HepG2 (cell line): ENCODE results near the gene POP7. TPM values are rescaled to one million over a fixed set of nuclear protein-coding genes. Genes with fewer than 3 reads are reported as not detected.

Source experiments
- CBX5 ChIP-seq: sonication (generic); formaldehyde crosslinking; IDR thresholded peaks from 2 replicates; pipeline ENCODE4 v1.4.0; 2020; ENCODE audit warnings: missing genetic modification reagents, borderline replicate concordance
- E2F1 ChIP-seq: sonication (generic); formaldehyde crosslinking; IDR thresholded peaks from 2 replicates; pipeline ENCODE4 v1.5.0; 2020; ENCODE audit warnings: missing genetic modification reagents
- KLF15 ChIP-seq: sonication (generic); formaldehyde crosslinking; IDR thresholded peaks from 2 replicates; pipeline ENCODE4 v1.8.1; 2023; ENCODE audit warnings: borderline replicate concordance, mild to moderate bottlenecking, inconsistent platforms, missing genetic modification reagents, mixed read lengths
- MIER3 ChIP-seq: IDR thresholded peaks from 2 replicates; pipeline ENCODE4 v1.6.1; 2016; ENCODE audit warnings: missing compliant biosample characterization, borderline replicate concordance
- NFIC ChIP-seq: IDR thresholded peaks from 2 replicates; pipeline ENCODE4 v1.6.1; 2012; ENCODE audit warnings: mild to moderate bottlenecking, low read length, inconsistent platforms
- SNAPC4 ChIP-seq: sonication (generic); formaldehyde crosslinking; IDR thresholded peaks from 2 replicates; pipeline ENCODE4 v1.4.0; 2020; ENCODE audit warnings: mild to moderate bottlenecking, missing genetic modification reagents
- ZFP1 ChIP-seq: IDR thresholded peaks from 2 replicates; pipeline ENCODE4 v1.6.1; 2016
- ZFP36L2 ChIP-seq: sonication (generic); formaldehyde crosslinking; IDR thresholded peaks from 2 replicates; pipeline ENCODE4 v1.4.0; 2020; ENCODE audit warnings: missing genetic modification reagents
- ZNF280D ChIP-seq: sonication (generic); formaldehyde crosslinking; IDR thresholded peaks from 2 replicates; pipeline ENCODE4 v1.5.1; 2020; ENCODE audit warnings: mild to moderate bottlenecking, missing genetic modification reagents
- ZNF609 ChIP-seq: sonication (generic); formaldehyde crosslinking; IDR thresholded peaks from 2 replicates; pipeline ENCODE4 v1.4.0; 2020; ENCODE audit warnings: mild to moderate bottlenecking, missing genetic modification reagents, borderline replicate concordance
- ZNF782 ChIP-seq: sonication (generic); formaldehyde crosslinking; IDR thresholded peaks from 2 replicates; pipeline ENCODE4 v1.4.0; 2020; ENCODE audit warnings: missing genetic modification reagents, mild to moderate bottlenecking, borderline replicate concordance
- polyA plus RNA-seq, 8 experiments: library from polyadenylated mRNA; depleted of rRNA in 3 of 8; stranded (reverse) in 7 of 8; unstranded in 1 of 8; fragments of >200 nt; fragmentation: Illumina TruSeq in 4 of 8; extraction: Trizol in 4 of 8; gene quantifications; 2 replicates each; pipeline versions ENCODE4 v1.2.1 to v1.2.3, GENCODE V29; 2011 to 2016; ENCODE audit warnings: low read depth in 4 of 8, missing spikeins in 1 of 8, mixed read lengths in 1 of 8; ENCODE audit not compliant: insufficient read depth in 1 of 8
- total RNA-seq, 5 experiments: library from RNA; depleted of rRNA; stranded (reverse); fragments of >200 nt; fragmentation: Illumina TruSeq; extraction: Trizol; gene quantifications; 2 replicates each; pipeline ENCODE4 v1.2.3, GENCODE V29; 2016; ENCODE audit warnings: low read depth in 1 of 5
- TF ChIP-seq, protein P1 (sequence below): IDR thresholded peaks from 2 replicates; pipeline ENCODE4 v1.6.1; 2016; ENCODE audit warnings: missing compliant biosample characterization, missing genetic modification reagents, borderline replicate concordance

The POP7 gene
- total and polyA plus RNA-seq, 2 of the 13 experiments (the other 11 are each of a cell fraction or from before 2014, with no cell fraction given), result 63.9 to 91.1 TPM

GRCh38 chr7:100691676-100692577 is 14.0 kb upstream of the POP7 start (continued):
- TF ChIP-seq ZNF609 (CRISPR knock-in tag), result peak; percentile 15; the same call in 1 of the 2 replicates
- no peak for TF ChIP-seq KLF15 (CRISPR knock-in tag)
- TF ChIP-seq SNAPC4 (CRISPR knock-in tag), result no peak
- peak; percentile 11; the same call in 1 of the 2 replicates for TF ChIP-seq CBX5
- no peak for TF ChIP-seq ZNF782 (CRISPR knock-in tag)
- TF ChIP-seq, protein P1, sequence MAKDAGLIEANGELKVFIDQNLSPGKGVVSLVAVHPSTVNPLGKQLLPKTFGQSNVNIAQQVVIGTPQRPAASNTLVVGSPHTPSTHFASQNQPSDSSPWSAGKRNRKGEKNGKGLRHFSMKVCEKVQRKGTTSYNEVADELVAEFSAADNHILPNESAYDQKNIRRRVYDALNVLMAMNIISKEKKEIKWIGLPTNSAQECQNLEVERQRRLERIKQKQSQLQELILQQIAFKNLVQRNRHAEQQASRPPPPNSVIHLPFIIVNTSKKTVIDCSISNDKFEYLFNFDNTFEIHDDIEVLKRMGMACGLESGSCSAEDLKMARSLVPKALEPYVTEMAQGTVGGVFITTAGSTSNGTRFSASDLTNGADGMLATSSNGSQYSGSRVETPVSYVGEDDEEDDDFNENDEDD, result peak; percentile 70; the same call in 1 of the 2 replicates
- peak; percentile 23; the same call in 1 of the 2 replicates for TF ChIP-seq E2F1
- TF ChIP-seq ZNF280D (CRISPR knock-in tag), result no peak
- no peak for TF ChIP-seq ZFP1 (CRISPR knock-in tag)
- no peak for TF ChIP-seq ZFP36L2 (CRISPR knock-in tag)
- no peak for TF ChIP-seq NFIC
- TF ChIP-seq MIER3 (CRISPR knock-in tag), result no peak
